ENCODE results near the gene PKP2. TPM values are rescaled to one million over a fixed set of nuclear protein-coding genes. Genes with fewer than 3 reads are reported as not detected.

Gene PKP2
- total and polyA plus RNA-seq, 7 donors, result 2.5 to 7.8 (median 4.0) TPM

- no peak overlapping the region for H3K27ac ChIP-seq
- DNase-seq, result no peak
- H3K4me3 ChIP-seq, result no peak overlapping the region
- H3K36me3 ChIP-seq (ENCODE audit: insufficient read depth in 1 of 2, low read depth in 1 of 2), result no peaks in the 10 kb centered on the region
- no peak for TF ChIP-seq CTCF (IDR thresholded peaks at IDR 0.05)
- 69 to 80% (median 74%) methylated on average over 5 of the region's 5 CpGs for WGBS, 3 donors
- intact Hi-C loops (cut with DNase I), result no loop called here
- no peaks in the 10 kb centered on the region for H3K4me1 ChIP-seq
- ATAC-seq, result no peak
- H3K27me3 ChIP-seq (ENCODE audit: insufficient read depth in 3 of 3, low read length in 2 of 3), result peaks cover 0 to 3% (median 0%) of the 10 kb centered on the region in 3 donors
- no peaks in the 10 kb centered on the region for H3K9me3 ChIP-seq
These were observed 111.0 kb downstream of the PKP2 start for GRCh38 chr12:32785557-32785956.

- ATAC-seq (no peak), DNase-seq (no peak)
- TF ChIP-seq CTCF (IDR thresholded peaks at IDR 0.05), result no peak
- no peaks in the 10 kb centered on the region for H3K9me3 ChIP-seq
- H3K4me3 ChIP-seq, result no peak overlapping the region
- H3K27me3 ChIP-seq (ENCODE audit: insufficient read depth in 3 of 3, low read length in 2 of 3), result peaks cover 0 to 8% (median 0%) of the 10 kb centered on the region in 3 donors
- 69 to 80% (median 73%) methylated on average over 3 of the region's 3 CpGs for WGBS, 3 donors
- intact Hi-C loops (cut with DNase I), result no loop called here
- H3K4me1 ChIP-seq, result no peaks in the 10 kb centered on the region
- H3K27ac ChIP-seq, result no peak overlapping the region
- H3K36me3 ChIP-seq (ENCODE audit: insufficient read depth in 1 of 2, low read depth in 1 of 2), result no peaks in the 10 kb centered on the region
These were observed 113.5 kb downstream of the PKP2 start for GRCh38 chr12:32783029-32783428.

- 3 to 15% (median 10%) methylated on average over 1 of the region's 1 CpG for WGBS, 3 donors
- H3K36me3 ChIP-seq (ENCODE audit: insufficient read depth in 1 of 2, low read depth in 1 of 2), result no peaks in the 10 kb centered on the region
- peaks cover 0 to 8% (median 2%) of the 10 kb centered on the region in 3 donors for H3K27me3 ChIP-seq (ENCODE audit: insufficient read depth in 3 of 3, low read length in 2 of 3)
- DNase-seq (no peak), ATAC-seq (no peak)
- H3K9me3 ChIP-seq, result no peaks in the 10 kb centered on the region
- H3K4me1 ChIP-seq, result no peaks in the 10 kb centered on the region
- no peak for TF ChIP-seq CTCF (IDR thresholded peaks at IDR 0.05)
- intact Hi-C loops (cut with DNase I), result no loop called here
- H3K27ac ChIP-seq, result no peak overlapping the region
- no peak overlapping the region for H3K4me3 ChIP-seq
These were observed 116.5 kb downstream of the PKP2 start for GRCh38 chr12:32780071-32780470.

- DNase-seq, result no peak
- intact Hi-C loops (cut with DNase I), result no loop called here
- no peaks in the 10 kb centered on the region for H3K4me1 ChIP-seq
- no peaks in the 10 kb centered on the region for H3K36me3 ChIP-seq (ENCODE audit: insufficient read depth in 1 of 2, low read depth in 1 of 2)
- no peak for ATAC-seq
- TF ChIP-seq CTCF (IDR thresholded peaks at IDR 0.05), result no peak
- H3K9me3 ChIP-seq, result no peaks in the 10 kb centered on the region
- H3K4me3 ChIP-seq, result no peak overlapping the region
- no peak overlapping the region for H3K27ac ChIP-seq
- peaks cover 0 to 11% (median 2%) of the 10 kb centered on the region in 3 donors for H3K27me3 ChIP-seq (ENCODE audit: insufficient read depth in 3 of 3, low read length in 2 of 3)
- 67 to 73% (median 68%) methylated on average over 6 of the region's 6 CpGs for WGBS, 3 donors
These were observed 118.8 kb downstream of the PKP2 start for GRCh38 chr12:32777691-32778175.

- Histone ChIP-seq H3K9me3 (no peaks in the 10 kb centered on the region), H3K4me1 (no peaks in the 10 kb centered on the region), H3K27ac (no peak overlapping the region), H3K27me3 (ENCODE audit: insufficient read depth in 3 of 3, low read length in 2 of 3) (peaks cover 0 to 11% (median 2%) of the 10 kb centered on the region in 3 donors), H3K36me3 (ENCODE audit: insufficient read depth in 1 of 2, low read depth in 1 of 2) (no peaks in the 10 kb centered on the region), H3K4me3 (no peak overlapping the region)
- TF ChIP-seq CTCF (IDR thresholded peaks at IDR 0.05), result no peak
- WGBS, 3 donors, result 66 to 75% (median 69%) methylated on average over 5 of the region's 5 CpGs
- ATAC-seq, result no peak
- intact Hi-C loops (cut with DNase I), result no loop called here
- DNase-seq, result no peak
These were observed 119.4 kb downstream of the PKP2 start for GRCh38 chr12:32777159-32777558.

Data from psoas muscle (tissue), 8 donors.